ENCODE data around the gene DTNA. TPM values are rescaled to one million over a fixed set of nuclear protein-coding genes. Genes with fewer than 3 reads are reported as not detected.
A peak's percentile ranks its signal among the peaks of the same experiment; 100 is the strongest.
"Not testable (repeated sequence)": the region's sequence is repeated elsewhere in the genome, so short reads cannot be mapped to it uniquely, and the experiment has no call there.

The DTNA gene
- total RNA-seq, 1 experiment from 2014 or later: 10.4 TPM

DNA sequence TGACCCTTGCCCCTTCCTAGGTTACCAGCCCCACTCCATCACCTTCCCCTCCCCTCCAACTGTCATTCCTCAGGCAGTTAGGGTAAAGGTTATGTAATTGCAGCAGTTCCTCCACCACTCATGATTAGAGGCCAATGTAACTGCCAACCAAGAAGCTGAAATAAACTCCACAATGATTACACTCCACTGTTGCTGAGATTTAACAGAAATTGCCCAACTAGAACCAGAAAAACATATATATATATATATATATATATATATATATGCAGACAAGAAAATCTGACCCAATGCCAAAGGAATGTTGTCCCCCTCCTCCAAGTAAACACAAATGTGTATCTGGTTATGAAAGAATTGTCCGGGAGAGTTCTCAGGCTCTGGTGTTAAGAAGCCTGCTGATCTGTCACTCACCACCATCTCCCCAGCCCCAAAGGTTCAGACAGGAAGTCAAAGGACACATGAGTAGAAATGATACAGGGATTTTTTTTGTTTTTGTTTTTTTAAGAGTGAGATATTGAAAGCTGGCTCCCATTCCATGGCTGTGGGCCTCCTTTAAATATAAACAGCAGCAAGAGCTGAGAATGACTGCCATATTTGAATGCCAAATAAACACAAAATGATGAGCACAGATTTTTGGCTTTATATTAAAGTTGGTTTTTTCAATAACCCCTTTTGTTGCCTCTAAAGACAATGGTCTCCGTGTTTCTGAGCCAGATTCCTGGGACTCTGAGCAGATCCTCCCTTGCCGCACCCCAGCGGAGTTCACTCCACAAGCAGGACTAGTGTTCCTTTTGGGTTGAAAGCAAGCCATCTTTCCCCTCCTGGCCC, 204.0 kb downstream of the DTNA start:
- Histone ChIP-seq H3K4me1 (peaks cover 34% of the 10 kb centered on the region), H3K9me3 (no peaks in the 10 kb centered on the region), H3K4me3 (ENCODE audit: low read depth, low read length) (no peak overlapping the region), H3K36me3 (ENCODE audit: control insufficient read depth, insufficient read depth, low read length) (no peaks in the 10 kb centered on the region), H3K27me3 (replicated peaks; ENCODE audit: control insufficient read depth, insufficient read depth, low read length) (no peaks in the 10 kb centered on the region)
- Mint-ChIP-seq H3K9me3 (ENCODE audit: unreplicated experiment) (no peaks in the 10 kb centered on the region), H3K4me3 (ENCODE audit: unreplicated experiment) (peak overlapping the region; percentile 45), H3K36me3 (ENCODE audit: insufficient read depth, unreplicated experiment) (no peaks in the 10 kb centered on the region), H3K27me3 (ENCODE audit: insufficient read depth, unreplicated experiment) (no peaks in the 10 kb centered on the region), H3K27ac (ENCODE audit: unreplicated experiment) (peak overlapping the region; percentile 82), H3K4me1 (ENCODE audit: low read depth, unreplicated experiment) (no peaks in the 10 kb centered on the region)
- ChIA-PET POLR2A (interaction anchor here (0.7 kb wide), 1 partner anchor 127 kb away, joined by 8 read pairs; the partner anchor contains the start of gene MAPRE2), CTCF (no interaction called here)
- no peak for TF ChIP-seq CTCF (IDR thresholded peaks at IDR 0.05; ENCODE audit: insufficient read depth in 1 of 2, low read depth in 1 of 2, low read length in 1 of 2, severe bottlenecking in 1 of 2, unreplicated experiment in 1 of 2)
- BruUV-seq (replicated peaks): TSS peak; percentile 57
- peak; percentile 62 to 68 for DNase-seq
- intact Hi-C loops (cut with micrococcal nuclease; ENCODE audit: unreplicated experiment): loop anchor here (2.0 to 5.0 kb wide), 2 partner anchors 43 to 65 kb away; no protein-coding TSS in a partner anchor

- no peaks in the 10 kb centered on the region for H3K9me3 Mint-ChIP-seq (ENCODE audit: unreplicated experiment)
- peak overlapping the region; percentile 45 for H3K4me3 Mint-ChIP-seq (ENCODE audit: unreplicated experiment)
- ChIA-PET CTCF (no interaction called here), POLR2A (no interaction called here)
- no peaks in the 10 kb centered on the region for H3K27me3 ChIP-seq (replicated peaks; ENCODE audit: control insufficient read depth, insufficient read depth, low read length)
- TF ChIP-seq CTCF (IDR thresholded peaks at IDR 0.05; ENCODE audit: insufficient read depth in 1 of 2, low read depth in 1 of 2, low read length in 1 of 2, severe bottlenecking in 1 of 2, unreplicated experiment in 1 of 2): no peak
- no peaks in the 10 kb centered on the region for H3K36me3 ChIP-seq (ENCODE audit: control insufficient read depth, insufficient read depth, low read length)
- no peaks in the 10 kb centered on the region for H3K4me1 Mint-ChIP-seq (ENCODE audit: low read depth, unreplicated experiment)
- intact Hi-C loops (cut with micrococcal nuclease; ENCODE audit: unreplicated experiment): no loop called here
- no peaks in the 10 kb centered on the region for H3K36me3 Mint-ChIP-seq (ENCODE audit: insufficient read depth, unreplicated experiment)
- H3K4me3 ChIP-seq (ENCODE audit: low read depth, low read length): no peak overlapping the region
- no TSS peak for BruUV-seq (replicated peaks)
- no peaks in the 10 kb centered on the region for H3K9me3 ChIP-seq
- H3K27me3 Mint-ChIP-seq (ENCODE audit: insufficient read depth, unreplicated experiment): no peaks in the 10 kb centered on the region
- peak overlapping the region; percentile 82 for H3K27ac Mint-ChIP-seq (ENCODE audit: unreplicated experiment)
- peak in 1 of 2 experiments; percentile 31 for DNase-seq
- H3K4me1 ChIP-seq: peaks cover 34% of the 10 kb centered on the region
These were observed 204.9 kb downstream of the DTNA start for GRCh38 chr18:34915046-34915445.

DNA sequence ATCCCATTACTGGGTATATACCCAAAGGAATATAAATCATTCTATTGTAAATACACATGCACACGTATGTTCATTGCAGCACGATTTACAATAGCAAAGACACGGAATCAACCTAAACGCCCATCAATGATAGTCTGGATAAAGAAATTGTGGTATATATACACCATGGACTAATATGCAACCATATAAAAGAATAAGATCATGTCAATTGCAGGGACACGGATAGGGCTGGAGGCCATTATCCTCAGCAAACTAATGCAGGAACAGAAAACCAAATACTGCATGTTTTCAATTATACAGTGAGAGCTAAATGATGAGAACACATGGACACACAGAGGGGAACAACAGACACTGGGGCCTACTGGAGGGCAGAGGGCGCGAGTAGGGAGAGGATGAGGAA, 206.4 kb downstream of the DTNA start:
- H3K4me3 Mint-ChIP-seq (ENCODE audit: unreplicated experiment); H3K27me3 Mint-ChIP-seq (ENCODE audit: insufficient read depth, unreplicated experiment); H3K27me3 ChIP-seq (replicated peaks; ENCODE audit: control insufficient read depth, insufficient read depth, low read length); H3K36me3 Mint-ChIP-seq (ENCODE audit: insufficient read depth, unreplicated experiment); intact Hi-C loops (cut with micrococcal nuclease; ENCODE audit: unreplicated experiment); CTCF ChIA-PET; H3K9me3 ChIP-seq; DNase-seq; BruUV-seq (replicated peaks); POLR2A ChIA-PET; H3K4me3 ChIP-seq (ENCODE audit: low read depth, low read length); H3K4me1 Mint-ChIP-seq (ENCODE audit: low read depth, unreplicated experiment); H3K27ac Mint-ChIP-seq (ENCODE audit: unreplicated experiment); H3K36me3 ChIP-seq (ENCODE audit: control insufficient read depth, insufficient read depth, low read length); H3K9me3 Mint-ChIP-seq (ENCODE audit: unreplicated experiment): not testable (repeated sequence)
- peaks cover 27% of the 10 kb centered on the region for H3K4me1 ChIP-seq
